WERI-Rb-1 (cell line): ENCODE results near the gene PRKCE.

Source experiments
- DNase-seq: peaks from one replicate; pipeline ENCODE4 v3.0.0-alpha.2; 2020
- H3K27ac ChIP-seq: fragments of 250-450 bp; sonication (Bioruptor Pico); 2 replicates; pipeline ENCODE4 v1.5.1; 2020; ENCODE audit warnings: mild to moderate bottlenecking, moderate library complexity
- H3K27me3 ChIP-seq: fragments of 250-450 bp; sonication (Bioruptor Pico); 2 replicates; pipeline ENCODE4 v1.5.1; 2021; ENCODE audit warnings: mild to moderate bottlenecking, low read depth, moderate library complexity; ENCODE audit not compliant: insufficient read depth, severe bottlenecking
- H3K36me3 ChIP-seq: fragments of 250-450 bp; sonication (Bioruptor Pico); 2 replicates; pipeline ENCODE4 v1.5.1; 2020; ENCODE audit warnings: mild to moderate bottlenecking, moderate library complexity
- H3K4me3 ChIP-seq: 2 replicates; pipeline ENCODE4 v1.5.1; 2011; ENCODE audit warnings: low read depth, mild to moderate bottlenecking, control low read depth, low read length
- H3K9me3 ChIP-seq: fragments of 250-450 bp; sonication (Bioruptor Pico); 2 replicates; pipeline ENCODE4 v1.5.1; 2021; ENCODE audit warnings: mild to moderate bottlenecking, moderate library complexity; ENCODE audit not compliant: severe bottlenecking
- CTCF ChIP-seq: IDR thresholded peaks from 2 replicates; pipeline ENCODE4 v1.5.1; 2011; ENCODE audit warnings: low read depth, mild to moderate bottlenecking, control low read depth, inconsistent platforms, low read length

Gene PRKCE

DNA sequence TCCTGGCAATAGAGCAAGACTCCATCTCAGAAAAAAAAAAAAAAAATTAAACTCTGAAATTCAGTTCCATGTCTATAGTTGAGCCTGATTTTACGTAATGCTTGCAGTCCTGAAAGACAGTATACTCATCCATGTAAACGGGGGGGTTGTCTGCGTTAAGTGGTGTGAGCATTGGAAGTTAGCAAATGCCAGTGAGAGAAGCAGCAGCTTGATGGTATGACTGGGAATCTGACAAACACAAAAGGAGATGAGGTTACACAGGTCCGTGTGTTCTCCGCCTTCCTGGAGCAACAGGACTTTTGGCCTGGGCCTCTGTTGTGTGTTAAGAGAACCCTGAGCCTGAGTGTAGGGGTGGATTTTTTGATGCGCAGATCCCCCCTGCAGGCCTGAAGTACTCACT, 82.9 kb downstream of the PRKCE start:
- Histone ChIP-seq H3K9me3 (no peaks in the 10 kb centered on the region), H3K36me3 (no peaks in the 10 kb centered on the region), H3K27ac (no peak overlapping the region), H3K27me3 (no peaks in the 10 kb centered on the region), H3K4me3 (no peak overlapping the region)
- no peak for DNase-seq
- no peak for TF ChIP-seq CTCF

DNA sequence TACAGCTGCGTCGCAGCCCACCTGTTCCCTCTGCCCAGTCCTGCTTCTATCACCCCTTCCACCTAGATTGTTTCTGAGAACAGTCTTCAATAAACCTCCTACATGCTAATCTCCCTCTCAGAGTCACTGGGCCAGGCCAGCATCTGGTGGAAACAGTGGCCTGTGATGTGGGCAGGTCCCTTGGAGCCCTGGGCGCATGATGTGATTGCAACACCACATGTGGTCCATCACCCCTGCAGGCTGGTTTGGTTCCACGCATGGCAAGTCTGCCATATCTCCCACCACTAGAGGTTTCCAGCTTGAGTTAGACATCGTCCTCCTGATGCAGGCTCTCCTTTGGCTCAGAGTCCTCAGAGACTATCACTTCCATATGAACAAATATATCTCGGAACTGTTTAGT, 83.5 kb downstream of the PRKCE start:
- TF ChIP-seq CTCF, result no peak
- Histone ChIP-seq H3K9me3 (no peaks in the 10 kb centered on the region), H3K27ac (no peak overlapping the region), H3K4me3 (no peak overlapping the region), H3K36me3 (no peaks in the 10 kb centered on the region), H3K27me3 (no peaks in the 10 kb centered on the region)
- no peak for DNase-seq

DNA sequence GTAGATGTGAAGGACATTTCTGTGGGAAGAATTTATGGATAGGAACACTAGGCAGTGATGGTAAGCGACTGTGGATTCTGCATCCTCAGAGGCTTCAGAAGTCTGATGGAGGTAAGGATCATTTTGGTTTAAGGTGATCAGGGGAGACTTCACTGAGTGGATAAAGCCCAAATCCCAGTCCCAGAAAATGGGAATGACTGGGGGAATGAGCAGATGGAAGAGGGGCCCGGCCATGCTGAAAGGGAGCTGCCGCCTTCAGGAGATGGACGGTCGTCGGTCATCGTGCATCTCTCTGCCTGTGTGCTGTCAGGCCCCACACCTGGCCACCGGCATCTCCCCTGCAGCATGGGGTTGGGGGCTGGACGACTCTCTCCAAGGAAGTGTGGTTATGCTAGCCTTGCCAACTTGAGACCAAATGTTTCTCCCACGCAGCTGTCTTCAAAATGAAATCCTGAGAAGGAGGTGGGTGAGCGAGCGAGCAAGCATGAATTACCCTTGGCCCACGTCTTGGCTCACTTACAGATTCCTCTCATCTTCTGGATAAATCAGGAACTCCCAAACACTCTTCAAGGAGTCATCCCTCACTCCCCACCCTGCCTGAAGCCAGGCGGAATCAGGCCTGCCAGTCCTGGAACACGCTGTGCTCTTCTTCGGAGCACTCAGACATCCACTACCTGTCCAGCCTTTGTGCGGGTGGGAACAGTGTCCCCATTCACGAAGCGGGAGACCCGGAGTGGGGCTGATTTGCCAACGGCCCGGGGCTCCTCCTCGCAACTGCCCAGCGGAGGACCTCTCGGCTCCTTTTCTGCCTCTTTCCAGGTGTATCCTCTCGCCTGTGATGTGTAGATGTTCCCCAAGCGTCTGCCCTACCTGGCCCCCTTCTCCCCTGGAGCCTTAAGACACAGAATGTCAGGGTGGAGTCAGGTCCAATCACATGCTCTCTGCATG, 85.6 kb downstream of the PRKCE start:
- H3K36me3 ChIP-seq, result no peaks in the 10 kb centered on the region
- H3K9me3 ChIP-seq, result no peaks in the 10 kb centered on the region
- no peak overlapping the region for H3K4me3 ChIP-seq
- no peak for DNase-seq
- H3K27ac ChIP-seq, result no peak overlapping the region
- no peak for TF ChIP-seq CTCF
- H3K27me3 ChIP-seq, result no peaks in the 10 kb centered on the region

DNA sequence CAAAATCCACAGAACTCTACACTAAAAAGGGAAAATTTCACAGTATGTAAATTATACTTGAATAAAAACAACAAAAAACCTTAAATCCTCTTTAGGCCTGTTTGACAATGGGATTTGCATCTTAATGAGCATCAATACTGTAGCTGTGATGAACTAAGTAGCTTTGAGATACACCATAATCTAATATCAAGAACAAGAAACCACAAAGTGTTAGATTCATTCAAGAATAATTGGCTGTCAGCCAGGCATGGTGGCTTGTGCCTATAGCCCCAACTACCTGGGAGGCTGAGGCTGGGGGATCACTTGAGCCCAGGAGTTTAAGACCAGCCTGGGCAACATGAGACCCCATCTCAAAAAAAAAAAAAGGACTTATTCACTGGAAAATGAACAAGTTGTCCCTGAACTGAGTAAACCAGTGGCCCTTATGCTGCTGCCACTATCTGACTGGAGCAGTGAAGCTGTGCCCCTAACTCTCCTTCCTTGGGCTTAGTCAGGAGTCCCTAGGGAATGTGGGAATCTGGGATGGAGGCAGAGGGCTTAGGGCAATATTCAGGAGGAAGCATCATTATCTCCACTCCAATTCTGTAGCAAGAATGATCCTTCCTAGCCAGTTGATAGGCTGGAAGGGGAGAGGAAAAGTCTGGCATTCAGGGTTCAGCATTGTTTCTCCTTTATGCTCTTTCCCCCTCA, 88.5 kb downstream of the PRKCE start:
- Histone ChIP-seq H3K27ac (no peak overlapping the region), H3K36me3 (no peaks in the 10 kb centered on the region), H3K9me3 (no peaks in the 10 kb centered on the region), H3K4me3 (no peak overlapping the region), H3K27me3 (no peaks in the 10 kb centered on the region)
- TF ChIP-seq CTCF, result no peak
- DNase-seq, result no peak

DNA sequence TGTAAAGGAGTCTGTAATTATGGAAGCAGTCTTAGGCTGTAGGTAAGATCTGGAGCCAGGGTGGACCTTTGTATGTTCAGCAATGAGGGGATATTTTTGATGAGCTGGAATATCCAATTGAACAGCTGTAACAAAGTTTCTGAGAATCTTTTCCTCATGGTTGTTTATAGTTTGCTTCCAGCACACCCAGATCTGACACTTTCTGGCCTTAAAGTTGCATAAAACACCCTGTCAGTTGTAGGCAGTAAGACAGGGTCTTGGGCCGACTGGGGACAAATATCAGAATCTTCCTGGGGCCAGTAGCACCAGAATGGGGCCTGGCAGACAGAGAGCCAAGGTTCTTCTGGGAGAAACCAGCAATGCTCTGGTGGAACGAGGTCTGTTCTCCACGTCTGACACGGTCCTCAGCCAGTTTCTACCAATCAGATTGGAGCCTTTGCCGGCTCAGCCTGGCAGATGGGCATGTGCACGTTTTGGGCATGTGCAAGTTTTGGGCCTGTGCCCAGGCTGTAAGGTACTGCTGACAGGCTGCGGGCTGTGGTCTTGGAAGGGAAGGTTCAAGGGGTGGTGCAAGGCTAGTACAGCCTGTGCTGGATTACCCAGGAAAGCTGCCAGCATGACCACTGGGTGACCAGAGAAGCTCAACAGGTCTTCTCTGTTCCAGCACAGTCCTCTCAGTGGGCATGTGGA, 89.8 kb downstream of the PRKCE start:
- H3K27ac ChIP-seq, result no peak overlapping the region
- no peak for TF ChIP-seq CTCF
- H3K36me3 ChIP-seq, result no peaks in the 10 kb centered on the region
- no peak overlapping the region for H3K4me3 ChIP-seq
- no peaks in the 10 kb centered on the region for H3K27me3 ChIP-seq
- no peaks in the 10 kb centered on the region for H3K9me3 ChIP-seq
- no peak for DNase-seq
